Endothelial cell of umbilical vein (primary cell): ENCODE results near the gene CRTC1. TPM values are rescaled to one million over a fixed set of nuclear protein-coding genes. Genes with fewer than 3 reads are reported as not detected.

Experiments
- BruUV-seq: library from RNA; stranded (reverse); fragments of 400-500 nt; replicated peaks from 2 replicates; lab custom pipeline; 2021; lab: Mats Ljungman, UMichigan
- CTCF ChIA-PET: fragments of 300-600, 350-600 bp; sonication (Branson Sonifier 250); formaldehyde crosslinking; loops from one replicate; lab custom pipeline; 2021; ENCODE audit warnings: antibody characterized with exemption, inconsistent platforms; lab: Charles Lee
- POLR2A ChIA-PET: fragments of 300-600, 350-600 bp; sonication (Branson Sonifier 250); formaldehyde crosslinking; loops from one replicate; lab custom pipeline; 2021; ENCODE audit warnings: antibody characterized with exemption, inconsistent platforms; lab: Charles Lee
- DNase-seq: peaks from one replicate; pipeline ENCODE4 v3.0.0-alpha.2; 2011; ENCODE audit warnings: low read depth, low spot score
- FAIRE-seq: peaks from 2 replicates; lab custom pipeline; 2011; peaks lifted over from hg19 to GRCh38; lab: Jason Lieb, UNC
- H2AFZ ChIP-seq: 2 replicates; pipeline ENCODE4 v1.6.0; 2012; ENCODE audit warnings: low read depth, low read length, control low read depth, inconsistent platforms
- H3K27ac ChIP-seq: 2 replicates; pipeline ENCODE4 v1.5.1; 2011; ENCODE audit warnings: low read depth, mild to moderate bottlenecking, control low read depth, low read length, moderate library complexity; ENCODE audit not compliant: insufficient read depth
- H3K27me3 ChIP-seq, 2 experiments: 2 replicates each; pipeline versions ENCODE4 v1.6.0 to v1.6.1; 2011; ENCODE audit warnings: low read length in 2 of 2, mixed read lengths in 1 of 2; ENCODE audit not compliant: control insufficient read depth in 2 of 2, insufficient read depth in 2 of 2
- H3K36me3 ChIP-seq, 2 experiments: 2 replicates in 1 of 2; 3 replicates in 1 of 2; pipeline ENCODE4 v1.5.1; 2011; ENCODE audit warnings: low read length in 2 of 2, mild to moderate bottlenecking in 1 of 2, moderate library complexity in 1 of 2; ENCODE audit not compliant: control insufficient read depth in 2 of 2, insufficient read depth in 2 of 2; ENCODE audit errors: extremely low read depth in 1 of 2
- H3K4me1 ChIP-seq: 3 replicates; pipeline ENCODE4 v1.5.1; 2011; ENCODE audit warnings: mild to moderate bottlenecking, low read length; ENCODE audit not compliant: control insufficient read depth, insufficient read depth; ENCODE audit errors: extremely low read depth
- H3K4me2 ChIP-seq: 2 replicates; pipeline ENCODE4 v1.6.1; 2011; ENCODE audit warnings: low read length, control low read depth, mixed read lengths; ENCODE audit not compliant: insufficient read depth
- H3K4me3 ChIP-seq, 3 experiments: fragments of 200-600 bp in 1 of 3; sonication (generic), shearing (Covaris generic) in 1 of 3; replicated peaks in 1 of 3; 2 replicates each; pipeline ENCODE4 v1.5.1; 2011 to 2016; ENCODE audit warnings: control low read depth in 3 of 3, low read length in 3 of 3, mild to moderate bottlenecking in 2 of 3, inconsistent platforms in 1 of 3, low read depth in 1 of 3, moderate library complexity in 1 of 3; ENCODE audit not compliant: insufficient read depth in 1 of 3
- H3K79me2 ChIP-seq: 2 replicates; pipeline ENCODE4 v1.6.0; 2012; ENCODE audit warnings: low read length, inconsistent platforms; ENCODE audit not compliant: control insufficient read depth, insufficient read depth
- H3K9ac ChIP-seq: replicated peaks from 2 replicates; pipeline ENCODE3; 2011; ENCODE audit warnings: low read length, control low read depth; ENCODE audit not compliant: insufficient read depth; ENCODE audit errors: extremely low read depth
- H3K9me1 ChIP-seq: replicated peaks from 3 replicates; pipeline ENCODE4 v1.6.0; 2011; ENCODE audit warnings: mild to moderate bottlenecking, low read length; ENCODE audit not compliant: control insufficient read depth, insufficient read depth; ENCODE audit errors: extremely low read depth
- H3K9me3 ChIP-seq: replicated peaks from 2 replicates; pipeline ENCODE4 v1.5.1; 2012; ENCODE audit warnings: low read length, inconsistent platforms; ENCODE audit not compliant: control insufficient read depth, insufficient read depth
- H4K20me1 ChIP-seq: replicated peaks from 2 replicates; pipeline ENCODE3; 2011; ENCODE audit warnings: mild to moderate bottlenecking, low read length; ENCODE audit not compliant: control insufficient read depth, insufficient read depth; ENCODE audit errors: extremely low read depth
- EZH2 ChIP-seq: IDR thresholded peaks from 2 replicates; pipeline ENCODE4 v1.6.1; 2012; ENCODE audit warnings: borderline replicate concordance, low read depth, mild to moderate bottlenecking, moderate library complexity, low read length, inconsistent platforms; ENCODE audit not compliant: severe bottlenecking
- FOS ChIP-seq: IDR thresholded peaks from 2 replicates; pipeline ENCODE4 v1.6.1; 2011; ENCODE audit warnings: mild to moderate bottlenecking, low read length, moderate library complexity, borderline replicate concordance; ENCODE audit not compliant: insufficient read depth
- GATA2 ChIP-seq: IDR thresholded peaks from 2 replicates; pipeline ENCODE4 v1.7.0; 2011; ENCODE audit warnings: low read depth, mild to moderate bottlenecking, moderate library complexity, mixed read lengths, low read length; ENCODE audit not compliant: insufficient read length, insufficient read depth
- JUN ChIP-seq: IDR thresholded peaks from 2 replicates; pipeline ENCODE4 v1.6.1; 2011; ENCODE audit warnings: borderline replicate concordance, low read depth; ENCODE audit not compliant: insufficient read length, insufficient read depth
- MYC ChIP-seq: IDR thresholded peaks from one replicate; pipeline ENCODE4 v1.6.1; 2011; ENCODE audit warnings: mild to moderate bottlenecking, low read depth, low read length
- POLR2A ChIP-seq: IDR thresholded peaks from 2 replicates; pipeline ENCODE4 v1.6.1; 2012; ENCODE audit warnings: low read depth, mild to moderate bottlenecking, control low read depth, low read length
- POLR2AphosphoS5 ChIP-seq: IDR thresholded peaks from 2 replicates; pipeline ENCODE4 v1.6.1; 2012; ENCODE audit warnings: low read depth, mild to moderate bottlenecking, control low read depth, low read length, moderate library complexity; ENCODE audit not compliant: insufficient read depth
- dilution Hi-C: fragments of 300-500 bp; cut with MboI; formaldehyde crosslinking; loops from one replicate; pipeline ENCODE4 v1.15.0; 2019; ENCODE audit warnings: low sequenced_read_pairs; ENCODE audit not compliant: extremely low pct_ligation_motif_present
- intact Hi-C: fragments of 100-400 bp; cut with micrococcal nuclease; formaldehyde crosslinking; loops from one replicate; pipeline ENCODE4 v1.10.0; 2022
- polyA plus RNA-seq, 4 experiments: library from polyadenylated mRNA; depleted of rRNA in 3 of 4; stranded (reverse) in 3 of 4; unstranded in 1 of 4; fragments of >200 nt; gene quantifications; 2 replicates each; pipeline versions ENCODE4 v1.2.1 to v1.2.3, GENCODE V29; 2011 to 2012; ENCODE audit warnings: missing spikeins in 1 of 4
- total RNA-seq: library from RNA; stranded (reverse); gene quantifications from 2 replicates; pipeline ENCODE4 v1.2.3, GENCODE V29; 2021
- TF ChIP-seq, protein P1 (sequence below): IDR thresholded peaks from 2 replicates; pipeline ENCODE4 v1.6.1; 2011; ENCODE audit not compliant: insufficient read depth, insufficient read length
- TF ChIP-seq, protein P2 (sequence below), 2 donors: IDR thresholded peaks; 1 replicate in 1 of 2; 2 replicates in 1 of 2; pipeline ENCODE4 v1.5.1; 2011; ENCODE audit warnings: low read length in 2 of 2, mild to moderate bottlenecking in 2 of 2, moderate library complexity in 2 of 2, control low read depth in 1 of 2, inconsistent platforms in 1 of 2, low read depth in 1 of 2; ENCODE audit not compliant: insufficient read depth in 1 of 2; ENCODE audit errors: extremely low read depth in 1 of 2

Gene CRTC1
- total and polyA plus RNA-seq, 2 donors (not counting 3 experiments of a cell fraction or from before 2014, with no cell fraction given), result 4.2 to 11.4 TPM

DNA sequence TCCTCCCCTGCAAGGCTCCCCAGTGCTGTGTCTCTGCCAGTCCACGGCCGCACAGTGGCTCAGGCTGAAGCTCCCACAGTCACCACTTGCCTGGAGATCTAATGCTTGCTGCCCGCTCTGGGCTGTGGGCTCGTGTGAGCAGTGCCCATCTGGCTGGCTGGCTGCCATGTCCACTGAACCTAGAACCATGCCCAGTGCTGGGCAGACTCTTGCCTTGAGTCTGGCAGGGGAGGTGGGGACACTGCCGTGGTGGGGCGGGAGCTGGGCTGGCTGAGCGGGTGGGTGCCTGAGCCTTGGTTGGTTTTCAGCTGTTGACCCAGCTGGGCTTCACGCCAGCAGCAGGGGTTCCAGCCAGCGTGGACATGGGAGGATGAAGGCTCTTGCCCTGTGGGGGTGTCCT is 52.3 kb downstream of the CRTC1 start:
- Histone ChIP-seq H3K4me2 (no peak overlapping the region), H3K36me3 (no peaks in the 10 kb centered on the region), H4K20me1 (no peaks in the 10 kb centered on the region), H3K9me1 (no peaks in the 10 kb centered on the region), H3K27ac (no peak overlapping the region), H3K27me3 (no peaks in the 10 kb centered on the region), H3K9ac (no peak overlapping the region), H3K79me2 (no peaks in the 10 kb centered on the region), H3K4me3 (no peak overlapping the region), H3K9me3 (no peaks in the 10 kb centered on the region), H2AFZ (no peak overlapping the region), H3K4me1 (no peaks in the 10 kb centered on the region)
- CTCF ChIA-PET, result no interaction called here
- DNase-seq (no peak), FAIRE-seq (no peak)
- POLR2A ChIA-PET, result no interaction called here
- dilution Hi-C loops (no loop called here), intact Hi-C loops (no loop called here)
- no peak for TF ChIP-seq FOS
- TF ChIP-seq POLR2AphosphoS5, result no peak
- no peak for TF ChIP-seq GATA2
- no peak for TF ChIP-seq EZH2
- TF ChIP-seq, protein P1, sequence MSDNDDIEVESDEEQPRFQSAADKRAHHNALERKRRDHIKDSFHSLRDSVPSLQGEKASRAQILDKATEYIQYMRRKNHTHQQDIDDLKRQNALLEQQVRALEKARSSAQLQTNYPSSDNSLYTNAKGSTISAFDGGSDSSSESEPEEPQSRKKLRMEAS, result no peak
- TF ChIP-seq JUN, result no peak
- no peak for TF ChIP-seq POLR2A
- TF ChIP-seq, protein P2, sequence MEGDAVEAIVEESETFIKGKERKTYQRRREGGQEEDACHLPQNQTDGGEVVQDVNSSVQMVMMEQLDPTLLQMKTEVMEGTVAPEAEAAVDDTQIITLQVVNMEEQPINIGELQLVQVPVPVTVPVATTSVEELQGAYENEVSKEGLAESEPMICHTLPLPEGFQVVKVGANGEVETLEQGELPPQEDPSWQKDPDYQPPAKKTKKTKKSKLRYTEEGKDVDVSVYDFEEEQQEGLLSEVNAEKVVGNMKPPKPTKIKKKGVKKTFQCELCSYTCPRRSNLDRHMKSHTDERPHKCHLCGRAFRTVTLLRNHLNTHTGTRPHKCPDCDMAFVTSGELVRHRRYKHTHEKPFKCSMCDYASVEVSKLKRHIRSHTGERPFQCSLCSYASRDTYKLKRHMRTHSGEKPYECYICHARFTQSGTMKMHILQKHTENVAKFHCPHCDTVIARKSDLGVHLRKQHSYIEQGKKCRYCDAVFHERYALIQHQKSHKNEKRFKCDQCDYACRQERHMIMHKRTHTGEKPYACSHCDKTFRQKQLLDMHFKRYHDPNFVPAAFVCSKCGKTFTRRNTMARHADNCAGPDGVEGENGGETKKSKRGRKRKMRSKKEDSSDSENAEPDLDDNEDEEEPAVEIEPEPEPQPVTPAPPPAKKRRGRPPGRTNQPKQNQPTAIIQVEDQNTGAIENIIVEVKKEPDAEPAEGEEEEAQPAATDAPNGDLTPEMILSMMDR (IDR thresholded peaks at IDR 0.05; ENCODE audit: extremely low read depth in 1 of 2, insufficient read depth in 1 of 2, low read depth in 1 of 2, low read length in 2 of 2), result no peak
- TF ChIP-seq MYC, result no peak
- BruUV-seq, result no TSS peak
